Measurements from ENCODE around the gene ARAP1.

Gene ARAP1

DNA sequence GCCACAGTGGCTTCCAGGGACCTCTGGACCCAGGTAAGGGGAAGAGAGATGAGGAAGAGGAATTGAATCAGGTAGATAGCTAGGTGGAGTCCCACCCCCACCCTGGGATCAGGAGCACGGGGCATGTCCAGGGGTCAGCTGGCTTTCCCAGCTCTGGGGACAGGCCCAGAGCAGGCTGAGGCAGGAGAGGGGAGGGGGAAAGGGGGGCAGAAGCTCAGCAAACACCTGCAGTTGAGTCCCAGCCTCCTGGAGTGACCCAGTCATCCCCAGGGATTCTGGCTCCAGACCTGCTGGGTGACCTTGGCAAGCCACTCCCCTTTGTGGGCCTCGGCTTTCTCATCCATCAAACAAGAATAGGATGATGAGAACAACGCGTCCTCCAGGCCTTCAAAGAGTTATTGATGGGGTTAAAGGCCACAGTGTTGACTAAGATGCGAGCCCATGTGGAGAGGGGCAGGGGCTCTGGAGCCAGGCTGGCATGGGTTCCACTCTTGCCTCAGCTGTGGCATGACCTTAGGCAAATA lies 25.6 kb upstream of the ARAP1 start:
- no peaks in the 10 kb centered on the region for H3F3A ChIP-seq (ENCODE audit: insufficient read depth, low read length)

DNA sequence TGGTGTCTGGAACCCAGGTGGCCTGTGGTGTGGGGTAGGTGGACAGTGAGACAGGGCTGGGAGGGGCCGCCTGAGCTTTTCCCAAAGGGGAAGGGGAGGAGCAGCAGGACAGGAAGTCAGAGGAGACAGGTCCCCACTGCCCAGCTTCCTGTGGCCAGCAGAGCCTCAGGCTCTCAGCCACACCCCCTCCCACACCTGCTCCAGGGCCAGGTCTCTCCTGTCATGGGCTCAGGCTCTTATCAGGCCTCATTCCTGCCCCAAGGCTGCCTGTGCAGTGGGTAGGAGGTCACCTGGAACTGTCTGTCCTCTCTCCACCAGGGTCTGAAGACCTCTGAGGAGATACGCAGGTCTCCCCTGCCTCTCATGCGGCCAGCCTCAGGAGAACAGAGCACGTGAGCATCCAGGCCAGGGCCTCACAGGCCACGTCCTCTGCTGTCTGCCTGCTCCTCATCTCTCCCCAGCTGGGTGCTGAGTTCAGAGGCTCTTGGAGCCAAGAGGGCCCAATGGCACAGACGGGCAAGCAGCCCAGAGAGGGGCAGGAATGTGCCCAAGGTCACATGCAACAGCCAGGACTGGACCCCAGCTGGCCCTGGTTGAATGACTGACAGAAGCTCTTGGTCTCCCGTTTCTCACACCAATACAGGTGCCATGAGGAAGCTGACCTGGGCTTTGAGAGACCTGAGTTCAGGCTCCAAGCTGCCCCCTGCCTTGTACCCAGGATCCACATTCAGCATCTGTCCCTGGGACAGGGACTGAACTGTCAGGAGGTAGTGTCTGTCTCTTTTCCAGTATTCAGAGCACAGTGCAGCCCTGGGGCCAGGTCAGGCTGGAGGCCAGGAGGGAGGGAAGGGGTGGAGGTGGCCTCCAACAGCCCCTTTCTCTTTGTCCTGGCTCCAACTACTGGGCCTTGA lies 24.9 kb upstream of the ARAP1 start:
- no peak for TF ChIP-seq CTCF (IDR thresholded peaks at IDR 0.05; ENCODE audit: low read length)
- no peak for TF ChIP-seq EZH2phosphoT487 (IDR thresholded peaks at IDR 0.05; ENCODE audit: low read length)
- no peak for TF ChIP-seq EZH2 (optimal IDR thresholded peaks at IDR 0.05; ENCODE audit: low read depth, low read length)
- no peaks in the 10 kb centered on the region for H3K27me3 ChIP-seq (replicated peaks; ENCODE audit: insufficient read depth, low read length)
- H3K4me1 ChIP-seq (ENCODE audit: low read length) = peaks cover 12% of the 10 kb centered on the region
- no peak overlapping the region for H2AFZ ChIP-seq (ENCODE audit: low read length)
- no peaks in the 10 kb centered on the region for H3K79me2 ChIP-seq (ENCODE audit: low read length)
- no peak overlapping the region for H3K9ac ChIP-seq (ENCODE audit: low read length)
- no peaks in the 10 kb centered on the region for H3K9me2 ChIP-seq (replicated peaks; ENCODE audit: insufficient read depth, low read length)
- no peak for DNase-seq
- H3K27ac ChIP-seq (ENCODE audit: low read length) = no peak overlapping the region
- no peak overlapping the region for H3K4me3 ChIP-seq (ENCODE audit: low read length)
- H4K20me1 ChIP-seq (ENCODE audit: insufficient read depth, low read length) = no peaks in the 10 kb centered on the region
- H3F3A ChIP-seq (ENCODE audit: insufficient read depth, low read length) = no peaks in the 10 kb centered on the region
- H3K4me2 ChIP-seq (ENCODE audit: low read depth, low read length) = no peak overlapping the region
- H3K36me3 ChIP-seq (replicated peaks; ENCODE audit: insufficient read depth, low read length) = no peaks in the 10 kb centered on the region
- no peaks in the 10 kb centered on the region for H3K9me3 ChIP-seq (replicated peaks; ENCODE audit: insufficient read depth, low read length)

More for the DNA sequence above, 25.6 kb upstream of the ARAP1 start:
- no peaks in the 10 kb centered on the region for H3K27me3 ChIP-seq (replicated peaks; ENCODE audit: insufficient read depth, low read length)
- no peaks in the 10 kb centered on the region for H4K20me1 ChIP-seq (ENCODE audit: insufficient read depth, low read length)
- no peak overlapping the region for H3K27ac ChIP-seq (ENCODE audit: low read length)
- no peak overlapping the region for H3K9ac ChIP-seq (ENCODE audit: low read length)
- H3K4me3 ChIP-seq (ENCODE audit: low read length) = no peak overlapping the region
- TF ChIP-seq EZH2phosphoT487 (IDR thresholded peaks at IDR 0.05; ENCODE audit: low read length) (no peak), EZH2 (optimal IDR thresholded peaks at IDR 0.05; ENCODE audit: low read depth, low read length) (no peak)
- H3K79me2 ChIP-seq (ENCODE audit: low read length) = no peaks in the 10 kb centered on the region
- no peak for DNase-seq
- H3K4me2 ChIP-seq (ENCODE audit: low read depth, low read length) = no peak overlapping the region
- H3K4me1 ChIP-seq (ENCODE audit: low read length) = peaks cover 15% of the 10 kb centered on the region
- H2AFZ ChIP-seq (ENCODE audit: low read length) = no peak overlapping the region
- H3K9me3 ChIP-seq (replicated peaks; ENCODE audit: insufficient read depth, low read length) = no peaks in the 10 kb centered on the region
- H3K9me2 ChIP-seq (replicated peaks; ENCODE audit: insufficient read depth, low read length) = no peaks in the 10 kb centered on the region
- no peaks in the 10 kb centered on the region for H3K36me3 ChIP-seq (replicated peaks; ENCODE audit: insufficient read depth, low read length)

DNA sequence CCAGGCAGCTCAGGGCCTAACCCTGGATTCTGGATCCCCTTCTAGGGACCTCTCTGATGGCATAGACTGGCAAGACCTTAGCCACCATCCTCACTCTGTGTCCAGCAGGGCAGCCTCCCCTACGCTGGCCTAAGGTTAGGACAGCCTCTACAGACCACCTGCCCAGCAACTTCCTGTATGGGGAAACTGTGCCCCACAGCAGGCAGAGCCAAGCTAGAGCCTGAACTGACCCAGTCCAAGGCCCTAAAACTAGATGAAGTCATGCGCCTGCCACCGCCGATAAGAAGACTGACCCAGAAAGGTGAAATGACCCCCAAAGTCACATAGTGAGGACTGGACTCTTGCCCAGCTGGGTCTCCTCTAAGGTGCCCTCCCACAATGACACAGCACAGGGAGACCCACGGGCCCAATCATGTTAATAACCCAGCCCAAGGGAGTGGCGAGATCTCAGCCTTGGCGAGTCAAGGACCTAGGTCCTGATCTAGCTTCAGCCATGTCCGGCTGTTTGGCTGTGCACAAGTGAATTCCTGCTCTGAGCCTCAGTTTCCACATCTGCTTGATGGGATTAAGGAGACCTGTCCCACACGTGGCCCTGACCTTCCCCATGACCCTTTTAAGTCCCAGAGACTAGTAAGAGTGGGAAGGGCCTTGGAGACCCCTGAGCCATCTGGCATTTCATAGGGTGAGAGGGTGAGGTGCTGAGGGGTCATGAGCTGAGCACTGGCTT lies 24.1 kb upstream of the ARAP1 start:
- H3K27ac ChIP-seq (ENCODE audit: low read length) = no peak overlapping the region

More for the DNA sequence above, 24.1 kb upstream of the ARAP1 start:
- Histone ChIP-seq H3K9ac (ENCODE audit: low read length) (no peak overlapping the region), H3K9me3 (replicated peaks; ENCODE audit: insufficient read depth, low read length) (no peaks in the 10 kb centered on the region), H3K9me2 (replicated peaks; ENCODE audit: insufficient read depth, low read length) (no peaks in the 10 kb centered on the region), H2AFZ (ENCODE audit: low read length) (no peak overlapping the region), H3K27me3 (replicated peaks; ENCODE audit: insufficient read depth, low read length) (no peaks in the 10 kb centered on the region), H3K4me1 (ENCODE audit: low read length) (peaks cover 10% of the 10 kb centered on the region), H3K4me3 (ENCODE audit: low read length) (no peak overlapping the region), H3K79me2 (ENCODE audit: low read length) (no peaks in the 10 kb centered on the region), H4K20me1 (ENCODE audit: insufficient read depth, low read length) (no peaks in the 10 kb centered on the region), H3K36me3 (replicated peaks; ENCODE audit: insufficient read depth, low read length) (no peaks in the 10 kb centered on the region), H3K4me2 (ENCODE audit: low read depth, low read length) (no peak overlapping the region), H3F3A (ENCODE audit: insufficient read depth, low read length) (no peaks in the 10 kb centered on the region)
- TF ChIP-seq EZH2 (optimal IDR thresholded peaks at IDR 0.05; ENCODE audit: low read depth, low read length) = no peak
- TF ChIP-seq CTCF (IDR thresholded peaks at IDR 0.05; ENCODE audit: low read length) = no peak
- no peak for TF ChIP-seq EZH2phosphoT487 (IDR thresholded peaks at IDR 0.05; ENCODE audit: low read length)
- no peak for DNase-seq
